ENCODE data around the gene CHST8. TPM values are rescaled to one million over a fixed set of nuclear protein-coding genes. Genes with fewer than 3 reads are reported as not detected.
A peak's percentile ranks its signal among the peaks of the same experiment; 100 is the strongest.

The CHST8 gene
- total RNA-seq, 2 experiments from 2014 or later = not detected

- H3K36me3 ChIP-seq (ENCODE audit: insufficient read depth, low read length) = no peaks in the 10 kb centered on the region
- peaks cover 0 to 15% of the 10 kb centered on the region in 2 experiments for H3K9me3 ChIP-seq (ENCODE audit: control insufficient read depth in 1 of 2, insufficient read depth in 1 of 2, low read length in 2 of 2)
- H3K4me3 ChIP-seq (ENCODE audit: low read length) = no peak overlapping the region
- H3K27me3 ChIP-seq (ENCODE audit: control insufficient read depth in 1 of 2, insufficient read depth in 2 of 2, low read length in 2 of 2) = peaks cover 0 to 6% of the 10 kb centered on the region in 2 experiments
- peak in 1 of 14 experiments; percentile 12 for DNase-seq
- H3K4me1 ChIP-seq (ENCODE audit: insufficient read depth, low read length) = no peaks in the 10 kb centered on the region
- no peaks in the 10 kb centered on the region for H3K4me1 Mint-ChIP-seq (ENCODE audit: low read depth)
- no peaks in the 10 kb centered on the region for H3K9me3 Mint-ChIP-seq
- TF ChIP-seq, protein P1, sequence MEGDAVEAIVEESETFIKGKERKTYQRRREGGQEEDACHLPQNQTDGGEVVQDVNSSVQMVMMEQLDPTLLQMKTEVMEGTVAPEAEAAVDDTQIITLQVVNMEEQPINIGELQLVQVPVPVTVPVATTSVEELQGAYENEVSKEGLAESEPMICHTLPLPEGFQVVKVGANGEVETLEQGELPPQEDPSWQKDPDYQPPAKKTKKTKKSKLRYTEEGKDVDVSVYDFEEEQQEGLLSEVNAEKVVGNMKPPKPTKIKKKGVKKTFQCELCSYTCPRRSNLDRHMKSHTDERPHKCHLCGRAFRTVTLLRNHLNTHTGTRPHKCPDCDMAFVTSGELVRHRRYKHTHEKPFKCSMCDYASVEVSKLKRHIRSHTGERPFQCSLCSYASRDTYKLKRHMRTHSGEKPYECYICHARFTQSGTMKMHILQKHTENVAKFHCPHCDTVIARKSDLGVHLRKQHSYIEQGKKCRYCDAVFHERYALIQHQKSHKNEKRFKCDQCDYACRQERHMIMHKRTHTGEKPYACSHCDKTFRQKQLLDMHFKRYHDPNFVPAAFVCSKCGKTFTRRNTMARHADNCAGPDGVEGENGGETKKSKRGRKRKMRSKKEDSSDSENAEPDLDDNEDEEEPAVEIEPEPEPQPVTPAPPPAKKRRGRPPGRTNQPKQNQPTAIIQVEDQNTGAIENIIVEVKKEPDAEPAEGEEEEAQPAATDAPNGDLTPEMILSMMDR (IDR thresholded peaks at IDR 0.05) = no peak
- H3K4me3 Mint-ChIP-seq = no peak overlapping the region
- POLR2A ChIA-PET = no interaction called here
- ATAC-seq (ENCODE audit: poor library complexity) = no peak
- CTCF ChIA-PET = no interaction called here
- intact Hi-C loops (cut with DNase I, micrococcal nuclease) = no loop called here
- H3K27me3 Mint-ChIP-seq = peaks cover 24% of the 10 kb centered on the region
- H3K27ac ChIP-seq (ENCODE audit: low read depth in 1 of 2, low read length in 2 of 2) = no peak overlapping the region
- no peak overlapping the region for H3K27ac Mint-ChIP-seq
- no peaks in the 10 kb centered on the region for H3K36me3 Mint-ChIP-seq (ENCODE audit: low read depth)
Observed at GRCh38 chr19:33668968-33669367, 47.2 kb downstream of the CHST8 start.

GRCh38 chr19:33669376-33669775 is 47.6 kb downstream of the CHST8 start:
- CTCF ChIA-PET = no interaction called here
- POLR2A ChIA-PET = no interaction called here
- DNase-seq (no peak), ATAC-seq (ENCODE audit: poor library complexity) (no peak)
- Histone ChIP-seq H3K36me3 (ENCODE audit: insufficient read depth, low read length) (no peaks in the 10 kb centered on the region), H3K9me3 (ENCODE audit: control insufficient read depth in 1 of 2, insufficient read depth in 1 of 2, low read length in 2 of 2) (peaks cover 0 to 15% of the 10 kb centered on the region in 2 experiments), H3K4me3 (ENCODE audit: low read length) (no peak overlapping the region), H3K27me3 (ENCODE audit: control insufficient read depth in 1 of 2, insufficient read depth in 2 of 2, low read length in 2 of 2) (peaks cover 0 to 6% of the 10 kb centered on the region in 2 experiments), H3K27ac (ENCODE audit: low read depth in 1 of 2, low read length in 2 of 2) (no peak overlapping the region), H3K4me1 (ENCODE audit: insufficient read depth, low read length) (no peaks in the 10 kb centered on the region)
- H3K27me3 Mint-ChIP-seq = peaks cover 24% of the 10 kb centered on the region
- no peak overlapping the region for H3K4me3 Mint-ChIP-seq
- H3K9me3 Mint-ChIP-seq = no peaks in the 10 kb centered on the region
- no peaks in the 10 kb centered on the region for H3K4me1 Mint-ChIP-seq (ENCODE audit: low read depth)
- TF ChIP-seq, protein P1 (IDR thresholded peaks at IDR 0.05) = no peak
- intact Hi-C loops (cut with DNase I, micrococcal nuclease) = no loop called here
- no peak overlapping the region for H3K27ac Mint-ChIP-seq
- H3K36me3 Mint-ChIP-seq (ENCODE audit: low read depth) = no peaks in the 10 kb centered on the region

DNA sequence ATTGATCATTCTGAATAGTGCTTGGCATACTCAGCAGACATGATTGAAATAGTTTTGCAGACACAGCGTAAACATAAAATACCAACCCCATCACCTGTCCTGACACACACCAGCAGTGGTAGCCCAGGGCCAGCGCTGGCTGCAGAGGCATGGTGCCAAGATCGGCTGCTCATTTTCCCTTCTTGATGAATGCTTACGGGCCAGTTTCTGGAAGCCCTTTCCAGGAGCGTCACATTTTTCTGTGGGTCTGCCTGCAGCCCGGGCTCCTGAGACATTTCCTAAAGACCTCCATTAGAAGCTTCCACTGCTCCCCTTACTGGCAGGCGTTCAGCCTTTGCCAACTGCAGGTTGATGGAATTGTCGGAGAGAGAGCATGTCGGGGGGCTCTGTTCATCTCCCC is 48.6 kb downstream of the CHST8 start:
- no peaks in the 10 kb centered on the region for H3K4me1 Mint-ChIP-seq (ENCODE audit: low read depth)
- CTCF ChIA-PET = no interaction called here

More for the DNA sequence above, 48.6 kb downstream of the CHST8 start:
- H3K9me3 Mint-ChIP-seq = no peaks in the 10 kb centered on the region
- TF ChIP-seq, protein P1 (IDR thresholded peaks at IDR 0.05) = no peak
- no peaks in the 10 kb centered on the region for H3K36me3 Mint-ChIP-seq (ENCODE audit: low read depth)
- H3K27me3 Mint-ChIP-seq = peaks cover 24% of the 10 kb centered on the region
- H3K9me3 ChIP-seq (ENCODE audit: control insufficient read depth in 1 of 2, insufficient read depth in 1 of 2, low read length in 2 of 2) = peaks cover 0 to 15% of the 10 kb centered on the region in 2 experiments
- H3K27ac Mint-ChIP-seq = no peak overlapping the region
- intact Hi-C loops (cut with DNase I, micrococcal nuclease) = no loop called here
- POLR2A ChIA-PET = no interaction called here
- H3K4me3 ChIP-seq (ENCODE audit: low read length) = no peak overlapping the region
- H3K27me3 ChIP-seq (ENCODE audit: control insufficient read depth in 1 of 2, insufficient read depth in 2 of 2, low read length in 2 of 2) = peaks cover 7 to 10% of the 10 kb centered on the region in 2 experiments
- ATAC-seq (ENCODE audit: poor library complexity) = no peak
- no peaks in the 10 kb centered on the region for H3K36me3 ChIP-seq (ENCODE audit: insufficient read depth, low read length)
- H3K4me1 ChIP-seq (ENCODE audit: insufficient read depth, low read length) = no peaks in the 10 kb centered on the region
- no peak overlapping the region for H3K27ac ChIP-seq (ENCODE audit: low read depth in 1 of 2, low read length in 2 of 2)
- H3K4me3 Mint-ChIP-seq = no peak overlapping the region
- DNase-seq = no peak

Data from CD4-positive, alpha-beta T cell (primary cell).